Spleen (tissue), 7 donors: Measurements from ENCODE around the gene DDX27.

ENCODE experiments used
- POLR2A ChIP-seq, 3 donors: fragments of 450-650 bp; IDR thresholded peaks; one replicate each; pipeline ENCODE4 v1.5.1; 2017; ENCODE audit warnings: antibody characterized with exemption in 3 of 3, mild to moderate bottlenecking in 1 of 3
- POLR2AphosphoS5 ChIP-seq, 3 donors: sonication (generic); formaldehyde crosslinking; IDR thresholded peaks; one replicate each; pipeline ENCODE4 v1.5.1; 2017; ENCODE audit warnings: antibody characterized with exemption in 3 of 3
- TF ChIP-seq, protein P1 (sequence below), 11 experiments: fragments of 200-600 bp in 7 of 11; fragments of 450-650 bp in 4 of 11; sonication (generic) in 4 of 11; IDR thresholded peaks in 8 of 11; conservative IDR thresholded peaks in 3 of 11; 1 replicate in 7 of 11; 2 replicates in 4 of 11; pipeline versions ENCODE4 v1.4.0 to v1.8.0; 2016 to 2021; ENCODE audit warnings: antibody characterized with exemption in 11 of 11, inconsistent platforms in 4 of 11, mild to moderate bottlenecking in 1 of 11
- donor health status: DM: no; HTN: no; CAD: no; lungs with moderate emphysema.
- donor health status: DM: no; HTN: no; CAD: no.
- donor health status: DM: no; HTN: no; CAD: no.

DNA sequence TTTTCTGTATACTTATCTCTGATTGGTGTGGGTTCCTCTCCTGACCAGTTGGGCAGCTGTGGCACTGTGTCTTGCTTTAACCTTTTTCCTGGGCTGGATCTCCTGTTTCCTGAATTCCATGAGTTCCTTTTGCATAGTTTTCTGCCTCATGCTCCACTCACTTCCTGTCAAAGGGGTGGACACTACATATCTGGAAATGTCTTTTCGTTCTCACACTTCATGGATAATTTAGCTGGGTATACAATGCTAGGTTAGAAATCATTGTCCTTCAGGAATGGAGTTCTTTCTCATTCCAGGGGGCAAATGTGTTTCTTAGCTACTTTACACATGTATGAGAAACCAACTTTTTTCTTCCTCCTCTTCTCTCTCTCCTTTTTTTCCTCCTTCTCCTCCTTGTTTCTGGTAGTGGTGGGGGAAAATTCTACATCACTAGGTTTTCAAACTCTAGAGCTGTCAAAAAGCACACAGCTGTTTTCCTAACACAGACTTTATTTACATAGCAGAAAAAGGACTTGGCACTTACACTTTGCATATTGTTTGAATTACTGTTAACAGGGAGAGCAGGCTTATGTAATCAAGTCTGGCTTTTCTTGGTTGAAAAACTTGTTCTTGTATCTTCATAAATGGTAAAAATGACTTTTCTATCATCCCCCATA is 9.0 kb upstream of the DDX27 start:
- TF ChIP-seq POLR2AphosphoS5 (IDR thresholded peaks at IDR 0.05), result no peak
- TF ChIP-seq, protein P1, sequence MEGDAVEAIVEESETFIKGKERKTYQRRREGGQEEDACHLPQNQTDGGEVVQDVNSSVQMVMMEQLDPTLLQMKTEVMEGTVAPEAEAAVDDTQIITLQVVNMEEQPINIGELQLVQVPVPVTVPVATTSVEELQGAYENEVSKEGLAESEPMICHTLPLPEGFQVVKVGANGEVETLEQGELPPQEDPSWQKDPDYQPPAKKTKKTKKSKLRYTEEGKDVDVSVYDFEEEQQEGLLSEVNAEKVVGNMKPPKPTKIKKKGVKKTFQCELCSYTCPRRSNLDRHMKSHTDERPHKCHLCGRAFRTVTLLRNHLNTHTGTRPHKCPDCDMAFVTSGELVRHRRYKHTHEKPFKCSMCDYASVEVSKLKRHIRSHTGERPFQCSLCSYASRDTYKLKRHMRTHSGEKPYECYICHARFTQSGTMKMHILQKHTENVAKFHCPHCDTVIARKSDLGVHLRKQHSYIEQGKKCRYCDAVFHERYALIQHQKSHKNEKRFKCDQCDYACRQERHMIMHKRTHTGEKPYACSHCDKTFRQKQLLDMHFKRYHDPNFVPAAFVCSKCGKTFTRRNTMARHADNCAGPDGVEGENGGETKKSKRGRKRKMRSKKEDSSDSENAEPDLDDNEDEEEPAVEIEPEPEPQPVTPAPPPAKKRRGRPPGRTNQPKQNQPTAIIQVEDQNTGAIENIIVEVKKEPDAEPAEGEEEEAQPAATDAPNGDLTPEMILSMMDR (IDR thresholded peaks at IDR 0.05 in 8 of 11, conservative IDR thresholded peaks at IDR 0.05 in 3 of 11), result no peak
- TF ChIP-seq POLR2A (IDR thresholded peaks at IDR 0.05), result no peak
